ENCODE data around the gene MTMR1. TPM values are rescaled to one million over a fixed set of nuclear protein-coding genes. Genes with fewer than 3 reads are reported as not detected.

Gene MTMR1
- total and polyA plus RNA-seq, 2 donors (not counting 1 experiment from before 2014, with no cell fraction given): 30.8 to 67.5 TPM

DNA sequence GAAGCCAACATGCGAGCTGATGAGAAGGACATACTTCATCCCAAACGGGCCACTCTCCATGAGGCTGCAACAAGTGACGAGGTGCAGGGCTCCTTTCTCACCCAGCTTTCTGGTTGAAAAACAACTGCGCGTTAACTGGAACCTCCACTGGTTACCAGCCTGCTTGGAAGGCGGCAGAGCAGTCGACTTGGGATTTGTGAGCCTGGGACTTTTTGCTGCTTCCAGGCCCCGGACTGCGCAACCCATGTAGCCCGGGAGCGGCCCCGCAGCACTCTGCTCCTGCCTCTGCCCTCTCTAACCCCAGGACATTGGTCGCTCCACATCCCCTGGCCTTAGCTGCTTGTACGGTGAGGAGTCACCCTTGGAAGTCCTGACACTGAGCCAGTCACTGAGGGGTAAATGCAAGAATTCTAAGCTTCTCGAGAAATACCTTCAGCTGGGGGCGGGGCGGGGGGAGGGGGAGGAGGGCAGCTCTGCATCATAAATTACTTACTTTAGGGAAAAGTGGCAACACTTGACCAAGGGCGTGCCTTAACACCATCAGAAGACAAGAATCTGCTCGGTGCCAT is 72.7 kb downstream of the MTMR1 start:
- no peak overlapping the region for H3K27ac Mint-ChIP-seq

More for the DNA sequence above, 72.7 kb downstream of the MTMR1 start:
- no peak overlapping the region for H3K27ac ChIP-seq (ENCODE audit: low read length in 2 of 2)
- ChIA-PET CTCF (interaction anchor here (1.2 kb wide), 1 partner anchor 316 kb away, joined by 3 read pairs; no protein-coding TSS in a partner anchor), POLR2A (no interaction called here)
- peaks cover 0 to 9% of the 10 kb centered on the region in 2 experiments for H3K36me3 ChIP-seq (replicated peaks in 1 of 2; ENCODE audit: control extremely low read depth in 1 of 2, control insufficient read depth in 1 of 2, extremely low read depth in 1 of 2, insufficient read depth in 2 of 2, low read length in 1 of 2)
- Mint-ChIP-seq H3K4me1 (no peaks in the 10 kb centered on the region), H3K9me3 (ENCODE audit: insufficient read depth) (no peaks in the 10 kb centered on the region), H3K27me3 (no peaks in the 10 kb centered on the region), H3K4me3 (no peak overlapping the region)
- no peaks in the 10 kb centered on the region for H3K79me2 ChIP-seq (ENCODE audit: control insufficient read depth, insufficient read depth, low read length)
- no peak for ATAC-seq (ENCODE audit: low read depth)
- no peak overlapping the region for H3K9ac ChIP-seq (ENCODE audit: low read length)
- intact Hi-C loops (cut with micrococcal nuclease): no loop called here
- 90% methylated on average over 9 of the region's 19 CpGs for WGBS (ENCODE audit: insufficient coverage)
- no peak overlapping the region for H3K4me3 ChIP-seq (ENCODE audit: control extremely low read depth in 1 of 5, extremely low read depth in 1 of 5, insufficient read depth in 1 of 5, low read depth in 2 of 5, low read length in 4 of 5)
- no peak overlapping the region for H2AFZ ChIP-seq (ENCODE audit: insufficient read depth, low read depth, low read length, poor library complexity, severe bottlenecking)
- no peaks in the 10 kb centered on the region for H3K4me1 ChIP-seq (ENCODE audit: control insufficient read depth in 2 of 2, insufficient read depth in 2 of 2, low read length in 2 of 2)
- no peaks in the 10 kb centered on the region for H4K20me1 ChIP-seq (ENCODE audit: control insufficient read depth, insufficient read depth, low read length, poor library complexity, severe bottlenecking)
- no peak for DNase-seq
- no peak for TF ChIP-seq CTCF (IDR thresholded peaks at IDR 0.05)
- TF ChIP-seq EZH2 (IDR thresholded peaks at IDR 0.05; ENCODE audit: borderline replicate concordance, insufficient read depth, low read depth, low read length, poor library complexity, severe bottlenecking): no peak
- H3K27me3 ChIP-seq (replicated peaks in 1 of 4; ENCODE audit: control extremely low read depth in 1 of 4, control insufficient read depth in 3 of 4, insufficient read depth in 4 of 4, low read length in 3 of 4): no peaks in the 10 kb centered on the region
- no peaks in the 10 kb centered on the region for H3K9me3 ChIP-seq (ENCODE audit: control extremely low read depth in 1 of 3, control insufficient read depth in 2 of 3, insufficient read depth in 1 of 3, low read length in 2 of 3)
- no peak overlapping the region for H3K4me2 ChIP-seq (replicated peaks; ENCODE audit: low read depth, low read length, poor library complexity, severe bottlenecking)
